SK-N-SH (cell line): ENCODE data around the gene NKAIN1.

Experiments used
- CTCF ChIP-seq: fragments of 200-600 bp; sonication (generic); IDR thresholded peaks from 2 replicates; pipeline ENCODE4 v1.6.1; 2017; ENCODE audit warnings: antibody characterized with exemption, mild to moderate bottlenecking, moderate library complexity
- EP300 ChIP-seq, 2 experiments: IDR thresholded peaks; 2 replicates each; pipeline versions ENCODE4 v1.4.0 to v1.6.1; 2012; ENCODE audit warnings: borderline replicate concordance in 1 of 2, low read depth in 1 of 2, low read length in 1 of 2
- EZH2phosphoT487 ChIP-seq: fragments of 200-600 bp; sonication (generic); IDR thresholded peaks from 2 replicates; pipeline ENCODE4 v1.6.1; 2017; ENCODE audit warnings: low read depth, mixed run types, mild to moderate bottlenecking, antibody characterized with exemption, moderate library complexity, borderline replicate concordance
- GATA2 ChIP-seq: sonication (generic); formaldehyde crosslinking; IDR thresholded peaks from 2 replicates; pipeline ENCODE4 v1.5.0; 2020; ENCODE audit warnings: mild to moderate bottlenecking, missing genetic modification reagents
- MAX ChIP-seq: IDR thresholded peaks from 2 replicates; pipeline ENCODE4 v1.4.0; 2012; ENCODE audit warnings: low read depth
- MXI1 ChIP-seq: IDR thresholded peaks from 2 replicates; pipeline ENCODE4 v1.6.1; 2012; ENCODE audit warnings: mild to moderate bottlenecking, low read depth, low read length, improper control_type of control experiment
- POLR2AphosphoS5 ChIP-seq: IDR thresholded peaks from 2 replicates; pipeline ENCODE4 v1.6.1; 2012; ENCODE audit warnings: low read depth, low read length
- RCOR1 ChIP-seq: fragments of 150-350 bp; IDR thresholded peaks from 2 replicates; pipeline ENCODE4 v1.6.1; 2017; ENCODE audit warnings: antibody characterized with exemption, low read length
- REST ChIP-seq: IDR thresholded peaks from 2 replicates; pipeline ENCODE4 v1.6.1; 2012; ENCODE audit warnings: mild to moderate bottlenecking, low read depth, low read length, moderate library complexity
- RFX5 ChIP-seq: IDR thresholded peaks from 2 replicates; pipeline ENCODE4 v1.6.1; 2012; ENCODE audit warnings: mild to moderate bottlenecking, improper control_type of control experiment, low read length
- RXRA ChIP-seq: IDR thresholded peaks from 2 replicates; pipeline ENCODE4 v1.4.0; 2012; ENCODE audit warnings: low read depth, mild to moderate bottlenecking, borderline replicate concordance
- SIN3A ChIP-seq: IDR thresholded peaks from 2 replicates; pipeline ENCODE4 v1.6.1; 2012; ENCODE audit warnings: low read depth, mild to moderate bottlenecking, low read length, moderate library complexity, borderline replicate concordance
- TAF1 ChIP-seq: IDR thresholded peaks from 2 replicates; pipeline ENCODE4 v1.6.1; 2012; ENCODE audit warnings: low read depth, mild to moderate bottlenecking, low read length, moderate library complexity, borderline replicate concordance
- USF2 ChIP-seq: fragments of 150-350 bp; IDR thresholded peaks from 2 replicates; pipeline ENCODE4 v1.6.1; 2017; ENCODE audit warnings: antibody characterized with exemption, low read length, low read depth, borderline replicate concordance

GRCh38 chr1:31248276-31248675 is 8.6 kb upstream of the NKAIN1 start:
- no peak for TF ChIP-seq USF2
- TF ChIP-seq MAX, result no peak
- no peak for TF ChIP-seq CTCF
- TF ChIP-seq MXI1, result no peak
- TF ChIP-seq RCOR1, result no peak
- no peak for TF ChIP-seq GATA2
- TF ChIP-seq EZH2phosphoT487, result no peak
- TF ChIP-seq REST, result no peak
- TF ChIP-seq EP300 (IDR thresholded peaks at IDR 0.05; ENCODE audit: borderline replicate concordance in 1 of 2, low read depth in 1 of 2, low read length in 1 of 2), result no peak
- no peak for TF ChIP-seq POLR2AphosphoS5
- TF ChIP-seq RFX5, result no peak
- TF ChIP-seq TAF1, result no peak
- TF ChIP-seq RXRA, result no peak
- no peak for TF ChIP-seq SIN3A
